Activated CD4-positive, alpha-beta memory T cell treated with anti-CD3 and anti-CD28 coated beads, Interleukin-2, amount 10 ng/mL, durations not matched to agents 7 days and 5 days (primary cell): Measurements from ENCODE around the gene ERFL. TPM values are rescaled to one million over a fixed set of nuclear protein-coding genes. Genes with fewer than 3 reads are reported as not detected.

Experiments used
- CTCF ChIA-PET: fragments of 350-600 bp; sonication (Branson Sonifier 250); formaldehyde crosslinking; loops from one replicate; lab custom pipeline; 2021; ENCODE audit warnings: antibody characterized with exemption, inconsistent platforms; lab: Charles Lee
- POLR2A ChIA-PET: fragments of 350-600 bp; sonication (Branson Sonifier 250); formaldehyde crosslinking; loops from one replicate; lab custom pipeline; 2021; ENCODE audit warnings: antibody characterized with exemption; lab: Charles Lee
- DNase-seq: peaks from one replicate; pipeline ENCODE4 v3.0.0-alpha.2; 2020
- H3K27ac Mint-ChIP-seq: one replicate; pipeline ENCODE4 v1.8.0; 2021; ENCODE audit warnings: mild to moderate bottlenecking, mixed read lengths
- H3K27me3 Mint-ChIP-seq: one replicate; pipeline ENCODE4 v1.8.0; 2021; ENCODE audit warnings: mixed read lengths
- H3K36me3 Mint-ChIP-seq: one replicate; pipeline ENCODE4 v1.8.0; 2021; ENCODE audit warnings: low read depth, mixed read lengths
- H3K4me1 Mint-ChIP-seq: one replicate; pipeline ENCODE4 v1.8.0; 2021; ENCODE audit warnings: mixed read lengths
- H3K4me3 Mint-ChIP-seq: one replicate; pipeline ENCODE4 v1.8.0; 2021; ENCODE audit warnings: mild to moderate bottlenecking, mixed read lengths
- H3K9me3 Mint-ChIP-seq: one replicate; pipeline ENCODE4 v1.8.0; 2021; ENCODE audit warnings: mixed read lengths
- total RNA-seq, 2 experiments: library from RNA; stranded (reverse); gene quantifications; one replicate each; pipeline ENCODE4 v1.2.3, GENCODE V29; 2021

ERFL gene
- total RNA-seq, 2 experiments from 2014 or later, result 1.5 to 1.7 TPM

DNA sequence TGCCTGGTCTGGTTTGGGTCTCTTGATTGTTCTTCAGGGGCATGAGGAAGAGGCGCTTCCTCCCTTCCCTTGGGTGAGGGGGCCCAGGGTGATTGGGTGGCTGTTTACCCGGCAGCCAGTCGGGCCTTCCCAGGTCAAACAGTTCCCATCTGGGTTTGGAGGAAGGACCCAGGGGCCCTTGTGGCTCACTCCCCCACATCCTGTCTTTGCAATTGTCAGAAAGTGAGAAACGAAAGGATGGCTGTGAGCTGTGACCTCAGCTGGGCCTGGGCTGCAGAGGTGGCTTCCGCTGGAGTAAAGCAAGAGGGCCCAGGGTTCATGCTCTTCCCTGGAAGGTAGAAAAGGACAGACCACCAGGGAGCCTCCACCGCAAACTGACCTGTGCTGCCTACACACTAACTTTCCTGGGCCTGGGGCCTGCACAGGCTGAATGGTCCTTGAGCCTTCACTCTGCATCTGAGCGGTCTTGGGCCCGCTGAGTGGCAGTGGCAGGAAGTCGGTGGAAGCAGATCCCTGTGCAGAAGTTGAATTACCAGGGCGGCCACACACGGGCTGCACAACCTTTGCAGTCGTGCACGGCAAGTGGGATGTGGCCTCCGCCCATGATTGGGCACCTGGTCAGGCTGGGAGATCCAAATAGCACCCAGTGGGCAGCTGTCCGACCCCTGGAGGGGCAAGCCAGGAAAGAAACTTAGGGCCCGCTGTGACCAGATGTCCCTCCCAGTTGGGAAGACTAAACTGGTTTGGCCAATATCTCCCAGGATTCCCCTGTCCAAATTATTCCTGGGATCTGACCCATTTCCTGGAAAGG, 56.5 kb downstream of the ERFL start:
- peak; percentile 86 for DNase-seq
- peaks cover 88% of the 10 kb centered on the region for H3K4me1 Mint-ChIP-seq
- H3K36me3 Mint-ChIP-seq, result peaks cover 52% of the 10 kb centered on the region
- no peaks in the 10 kb centered on the region for H3K27me3 Mint-ChIP-seq
- no peaks in the 10 kb centered on the region for H3K9me3 Mint-ChIP-seq
- peak overlapping the region; percentile 38 for H3K4me3 Mint-ChIP-seq
- CTCF ChIA-PET, result interaction anchor here (0.6 to 7.0 kb wide), 13 partner anchors 10 to 1681 kb away, joined by 3 to 95 read pairs (median 6); partner anchors contain the start of genes RABAC1 and RPS19
- POLR2A ChIA-PET, result interaction anchor here (0.6 to 16.1 kb wide), 12 partner anchors 10 to 87 kb away, joined by 3 to 384 read pairs (median 7); partner anchors contain the start of genes ARHGEF1, RABAC1 and RPS19
- peak overlapping the region; percentile 93 for H3K27ac Mint-ChIP-seq

DNA sequence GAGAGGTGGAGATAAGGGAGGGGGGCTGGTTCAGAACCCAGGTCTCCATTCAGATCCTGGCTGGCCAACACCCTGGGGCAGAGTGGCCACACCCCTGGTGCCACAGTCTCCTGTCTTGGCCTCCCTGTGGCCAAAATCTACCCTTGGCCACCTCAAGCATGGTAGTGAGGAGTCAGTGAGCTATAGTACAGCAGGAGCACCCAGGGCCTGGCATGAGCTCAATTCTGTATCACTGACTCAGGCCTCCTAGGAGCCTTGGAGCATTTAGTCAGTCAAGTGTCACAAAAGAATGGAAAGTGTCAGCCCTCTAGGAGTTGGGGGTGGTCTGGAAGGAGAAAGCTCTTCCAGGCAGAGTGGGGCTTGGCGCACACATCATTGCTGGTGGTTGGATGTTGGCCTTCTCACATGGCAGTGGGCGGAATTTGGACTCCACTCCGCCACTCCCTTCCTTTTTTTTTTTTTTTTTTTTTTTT, 57.8 kb downstream of the ERFL start:
- peaks cover 83% of the 10 kb centered on the region for H3K4me1 Mint-ChIP-seq
- ChIA-PET POLR2A (interaction anchor here (0.8 to 16.1 kb wide), 7 partner anchors 9 to 88 kb away, joined by 3 to 384 read pairs (median 26); partner anchors contain the start of genes ARHGEF1, RABAC1 and RPS19), CTCF (interaction anchor here (0.8 to 7.0 kb wide), 7 partner anchors 9 to 81 kb away, joined by 3 to 95 read pairs (median 4); partner anchors contain the start of gene RPS19)
- no peaks in the 10 kb centered on the region for H3K27me3 Mint-ChIP-seq
- H3K36me3 Mint-ChIP-seq, result peaks cover 59% of the 10 kb centered on the region
- H3K4me3 Mint-ChIP-seq, result no peak overlapping the region
- no peak for DNase-seq
- no peaks in the 10 kb centered on the region for H3K9me3 Mint-ChIP-seq
- H3K27ac Mint-ChIP-seq, result peak overlapping the region; percentile 93

DNA sequence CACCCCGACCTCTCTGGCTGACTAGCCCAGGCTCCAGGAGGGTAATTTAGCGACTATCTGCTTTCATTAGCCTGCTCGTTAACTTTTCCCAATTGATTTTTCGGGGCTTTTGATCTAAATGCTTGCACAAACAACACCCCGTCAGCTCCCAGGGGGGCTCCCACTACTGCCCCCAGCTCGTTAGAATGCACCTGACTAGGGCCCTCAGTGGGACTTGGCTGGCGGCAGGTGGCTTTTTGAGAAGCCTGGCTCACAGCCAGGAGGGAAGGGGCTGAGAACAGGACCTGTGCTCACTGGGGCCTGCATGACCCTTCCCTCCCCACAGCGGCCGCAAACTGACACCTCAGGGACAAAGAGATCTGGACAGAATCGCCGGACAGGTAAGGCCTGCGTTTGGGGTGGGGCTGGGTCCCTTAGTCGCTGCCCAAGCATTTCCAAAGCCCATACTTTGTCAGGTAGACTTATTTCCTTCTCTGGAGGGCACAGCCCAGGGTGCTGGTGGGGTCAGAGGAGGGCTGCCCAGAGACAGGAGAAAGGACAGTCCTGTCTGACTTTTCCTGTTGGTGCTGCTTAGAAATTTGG, 58.8 kb downstream of the ERFL start:
- ChIA-PET CTCF (interaction anchor here (0.7 to 7.0 kb wide), 3 partner anchors 8 to 18 kb away, joined by 3 to 82 read pairs (median 4); partner anchors contain the start of gene RPS19), POLR2A (interaction anchor here (5.0 to 16.1 kb wide), 3 partner anchors 8 to 77 kb away, joined by 34 to 384 read pairs (median 223); partner anchors contain the start of genes ARHGEF1 and RPS19)
- Mint-ChIP-seq H3K27me3 (no peaks in the 10 kb centered on the region), H3K27ac (peak overlapping the region; percentile 93), H3K4me3 (no peak overlapping the region), H3K36me3 (peaks cover 67% of the 10 kb centered on the region), H3K4me1 (peaks cover 86% of the 10 kb centered on the region), H3K9me3 (no peaks in the 10 kb centered on the region)
- DNase-seq, result no peak

DNA sequence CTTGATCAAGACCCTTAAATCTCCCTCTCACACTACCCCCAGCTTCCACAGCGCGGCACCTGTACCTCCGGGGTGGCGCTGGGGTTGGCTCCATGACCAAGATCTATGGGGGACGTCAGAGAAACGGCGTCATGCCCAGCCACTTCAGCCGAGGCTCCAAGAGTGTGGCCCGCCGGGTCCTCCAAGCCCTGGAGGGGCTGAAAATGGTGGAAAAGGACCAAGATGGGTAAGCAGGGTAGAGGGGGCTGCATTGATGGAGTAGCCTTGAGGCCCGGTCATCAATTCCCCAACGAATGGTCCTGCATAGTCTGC, 59.3 kb downstream of the ERFL start:
- Mint-ChIP-seq H3K36me3 (peaks cover 72% of the 10 kb centered on the region), H3K9me3 (no peaks in the 10 kb centered on the region), H3K27me3 (no peaks in the 10 kb centered on the region), H3K27ac (peak overlapping the region; percentile 93), H3K4me3 (no peak overlapping the region), H3K4me1 (peaks cover 88% of the 10 kb centered on the region)
- ChIA-PET POLR2A (interaction anchor here (0.9 to 16.1 kb wide), 4 partner anchors 7 to 72 kb away, joined by 3 to 384 read pairs (median 114); partner anchors contain the start of genes ARHGEF1 and RPS19), CTCF (interaction anchor here (0.7 to 1.3 kb wide), 2 partner anchors 9 to 18 kb away, joined by 3 to 4 read pairs; partner anchors contain the start of gene RPS19)
- no peak for DNase-seq

DNA sequence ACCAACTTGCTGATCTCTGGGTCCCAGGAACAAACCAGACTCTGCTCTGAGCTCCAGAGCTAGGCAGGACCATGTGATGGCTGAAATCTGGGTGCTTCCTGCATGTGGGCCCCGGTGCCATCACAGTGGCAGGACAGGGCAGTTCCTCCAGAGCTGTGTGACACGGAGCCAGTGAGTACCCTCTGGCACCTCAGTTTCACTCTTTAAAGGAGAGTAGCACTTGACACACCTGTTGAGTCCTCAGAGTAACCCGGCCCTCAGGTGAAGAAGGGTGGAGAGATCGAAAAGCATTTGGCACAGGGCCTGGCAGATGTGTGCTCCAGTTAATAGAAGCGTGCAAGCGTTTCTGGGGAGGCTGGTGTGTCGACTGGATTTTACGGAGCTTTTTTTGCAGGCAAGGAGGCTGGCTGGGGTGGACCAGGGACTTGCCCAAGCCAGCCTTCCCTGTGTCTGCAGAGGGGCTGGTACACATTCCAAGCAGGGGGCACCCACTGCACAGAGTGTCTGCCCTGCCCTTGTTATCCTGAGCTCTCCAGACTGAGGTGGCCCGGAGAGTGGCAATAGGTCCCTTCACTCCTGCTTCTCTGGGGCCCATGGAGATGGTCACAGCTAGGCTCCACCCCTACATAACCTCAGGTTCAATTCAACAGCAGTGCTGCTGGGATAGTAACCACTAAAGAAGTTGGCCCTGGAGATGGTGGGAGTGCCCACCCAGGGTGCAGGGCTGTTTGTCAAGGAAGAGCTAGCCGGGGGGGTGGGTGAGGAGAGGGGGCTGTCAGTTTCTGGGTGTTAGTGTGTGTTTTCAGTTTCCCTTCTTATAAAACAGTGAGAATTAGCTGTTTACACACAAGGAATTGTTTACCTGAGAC, 59.9 kb downstream of the ERFL start:
- Mint-ChIP-seq H3K4me3 (no peak overlapping the region), H3K36me3 (peaks cover 76% of the 10 kb centered on the region), H3K9me3 (no peaks in the 10 kb centered on the region), H3K27me3 (no peaks in the 10 kb centered on the region), H3K27ac (peak overlapping the region; percentile 93), H3K4me1 (peaks cover 88% of the 10 kb centered on the region)
- ChIA-PET CTCF (interaction anchor here (0.6 to 1.3 kb wide), 3 partner anchors 8 to 82 kb away, joined by 3 to 4 read pairs (median 3); partner anchors contain the start of gene RPS19), POLR2A (interaction anchor here (0.9 to 16.1 kb wide), 4 partner anchors 6 to 73 kb away, joined by 3 to 384 read pairs (median 114); partner anchors contain the start of genes ARHGEF1 and RPS19)
- no peak for DNase-seq

DNA sequence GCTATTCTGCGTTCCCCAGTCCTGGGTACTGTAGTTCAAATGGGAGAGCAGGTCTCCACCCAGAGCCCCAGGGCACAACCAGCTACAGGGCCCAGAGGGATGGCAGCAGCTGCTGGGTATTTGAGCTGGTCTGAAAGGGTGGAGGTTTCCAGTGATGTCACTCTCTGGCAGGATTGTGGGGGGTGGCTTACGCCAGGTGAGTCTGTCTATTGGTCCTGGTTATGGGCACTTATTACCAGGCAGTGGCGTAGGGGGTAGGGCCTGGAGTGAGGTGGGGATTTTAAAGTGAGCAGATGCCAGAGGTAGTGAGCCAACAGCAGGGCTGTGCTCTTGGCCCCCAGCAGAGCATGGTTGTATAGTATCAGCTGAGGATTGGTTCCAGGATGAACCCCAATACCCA, 62.0 kb downstream of the ERFL start:
- Mint-ChIP-seq H3K36me3 (peaks cover 79% of the 10 kb centered on the region), H3K4me3 (no peak overlapping the region), H3K27ac (peak overlapping the region; percentile 58), H3K9me3 (no peaks in the 10 kb centered on the region), H3K27me3 (no peaks in the 10 kb centered on the region), H3K4me1 (peaks cover 88% of the 10 kb centered on the region)
- CTCF ChIA-PET, result interaction anchor here (0.7 to 1.0 kb wide), 2 partner anchors 79 to 86 kb away, joined by 3 to 5 read pairs; no protein-coding TSS in a partner anchor
- POLR2A ChIA-PET, result interaction anchor here (0.5 to 16.1 kb wide), 4 partner anchors 13 to 29 kb away, joined by 3 to 384 read pairs (median 3); partner anchors contain the start of gene ARHGEF1
- DNase-seq, result no peak

DNA sequence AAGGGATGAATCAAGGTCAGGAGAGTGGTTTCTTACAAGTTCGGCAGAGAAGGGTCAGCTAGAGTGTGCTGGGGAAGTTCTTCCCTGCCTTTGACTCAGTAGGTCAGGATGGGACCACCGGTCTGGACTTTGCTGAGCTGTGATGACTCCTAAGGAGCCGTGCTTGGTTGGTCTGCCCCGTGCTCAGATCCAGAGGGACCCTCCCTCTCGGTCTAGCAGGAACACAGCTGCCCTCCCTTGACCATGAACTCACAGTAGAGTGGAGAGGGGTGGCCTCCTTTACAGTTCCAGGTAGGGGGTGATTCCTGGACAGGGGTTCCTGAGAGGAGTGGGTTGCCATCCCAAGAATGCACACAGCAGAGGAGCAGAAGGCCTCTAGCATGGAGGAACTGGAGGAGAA, 63.9 kb downstream of the ERFL start:
- DNase-seq, result no peak
- Mint-ChIP-seq H3K36me3 (peaks cover 72% of the 10 kb centered on the region), H3K4me3 (no peak overlapping the region), H3K27me3 (no peaks in the 10 kb centered on the region), H3K4me1 (peaks cover 76% of the 10 kb centered on the region), H3K27ac (peak overlapping the region; percentile 67), H3K9me3 (no peaks in the 10 kb centered on the region)
- ChIA-PET CTCF (interaction anchor here (0.7 to 1.2 kb wide), 4 partner anchors 9 to 111 kb away, joined by 3 to 5 read pairs (median 4); no protein-coding TSS in a partner anchor), POLR2A (interaction anchor here (0.6 to 16.1 kb wide), 8 partner anchors 9 to 624 kb away, joined by 3 to 384 read pairs (median 4); partner anchors contain the start of genes ARHGEF1 and CD79A)

DNA sequence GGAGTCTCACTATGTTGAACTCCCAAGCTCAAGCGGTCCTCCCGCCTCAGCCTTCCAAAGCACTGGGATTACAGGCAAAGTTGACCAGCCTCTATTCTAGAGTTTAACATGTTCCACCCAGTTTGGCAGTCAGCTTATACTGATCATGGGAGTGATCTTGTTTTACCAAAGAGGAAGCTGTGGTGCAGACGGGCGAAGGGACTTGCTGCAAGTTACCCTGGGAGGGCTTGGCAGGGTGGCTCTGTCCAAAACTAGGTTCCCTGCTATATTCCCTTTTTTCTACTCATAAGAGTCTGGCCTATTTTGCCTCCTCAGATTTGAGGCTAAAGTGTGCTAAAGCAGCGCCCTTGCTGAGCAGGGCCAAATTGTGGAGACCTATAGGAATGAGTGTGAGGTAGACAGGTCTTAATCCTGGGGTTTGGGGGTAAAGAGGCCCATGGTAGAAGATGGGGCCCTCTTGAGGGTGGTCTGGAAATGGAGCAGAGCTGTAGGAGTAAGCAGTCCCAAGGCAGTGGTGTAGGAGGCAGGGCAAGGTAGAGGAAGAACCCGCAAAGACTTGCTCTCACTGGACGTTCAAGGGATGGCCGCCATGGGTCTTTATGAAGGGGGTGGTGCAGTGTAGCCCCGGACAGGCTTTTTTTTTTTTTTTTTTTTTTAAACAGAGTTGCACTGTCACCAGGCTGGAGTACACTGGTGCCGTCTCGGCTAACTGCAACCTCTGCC, 64.9 kb downstream of the ERFL start:
- peaks cover 63% of the 10 kb centered on the region for H3K36me3 Mint-ChIP-seq
- DNase-seq, result no peak
- peak overlapping the region; percentile 81 for H3K27ac Mint-ChIP-seq
- H3K9me3 Mint-ChIP-seq, result no peaks in the 10 kb centered on the region
- peaks cover 71% of the 10 kb centered on the region for H3K4me1 Mint-ChIP-seq
- H3K27me3 Mint-ChIP-seq, result no peaks in the 10 kb centered on the region
- CTCF ChIA-PET, result interaction anchor here (0.7 to 5.4 kb wide), 7 partner anchors 10 to 96 kb away, joined by 3 to 82 read pairs (median 3); partner anchors contain the start of gene RABAC1
- peak overlapping the region; percentile 82 for H3K4me3 Mint-ChIP-seq
- POLR2A ChIA-PET, result interaction anchor here (0.6 to 16.1 kb wide), 8 partner anchors 10 to 625 kb away, joined by 3 to 384 read pairs (median 4); partner anchors contain the start of genes ARHGEF1 and CD79A

DNA sequence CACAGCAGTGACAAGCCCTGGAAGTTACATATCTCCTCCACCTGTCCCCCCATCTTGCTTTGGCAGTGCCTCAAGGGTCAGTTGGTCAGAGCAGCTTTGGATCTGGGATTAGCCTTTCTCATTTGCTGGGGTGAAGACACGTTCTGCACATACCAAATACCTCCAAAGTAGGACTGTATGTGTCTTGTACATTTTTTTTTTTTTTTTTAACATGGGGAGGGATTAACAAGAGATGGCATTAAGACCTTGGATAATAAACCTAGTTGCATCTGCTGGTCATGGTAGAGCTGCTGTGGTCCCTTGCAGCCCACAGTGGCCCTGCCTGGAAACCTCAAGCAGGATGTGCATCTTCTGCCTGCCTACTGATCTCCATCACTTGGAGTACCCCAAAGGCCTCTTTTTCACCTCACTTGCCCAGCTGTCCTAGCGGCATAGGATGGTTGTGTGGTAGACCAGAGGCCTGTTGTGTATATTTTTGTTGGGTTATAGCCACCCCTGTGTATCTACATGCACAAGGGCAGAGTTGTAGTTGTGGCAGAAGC, 65.7 kb downstream of the ERFL start:
- Mint-ChIP-seq H3K27ac (peak overlapping the region; percentile 81), H3K4me1 (peaks cover 62% of the 10 kb centered on the region), H3K27me3 (no peaks in the 10 kb centered on the region), H3K9me3 (no peaks in the 10 kb centered on the region), H3K36me3 (peaks cover 56% of the 10 kb centered on the region), H3K4me3 (peak overlapping the region; percentile 82)
- POLR2A ChIA-PET, result interaction anchor here (1.2 to 16.1 kb wide), 4 partner anchors 11 to 96 kb away, joined by 3 to 384 read pairs (median 114); partner anchors contain the start of genes ARHGEF1 and CD79A
- CTCF ChIA-PET, result interaction anchor here (0.8 to 5.4 kb wide), 6 partner anchors 10 to 97 kb away, joined by 3 to 82 read pairs (median 3); partner anchors contain the start of gene RABAC1
- DNase-seq, result peak; percentile 54

DNA sequence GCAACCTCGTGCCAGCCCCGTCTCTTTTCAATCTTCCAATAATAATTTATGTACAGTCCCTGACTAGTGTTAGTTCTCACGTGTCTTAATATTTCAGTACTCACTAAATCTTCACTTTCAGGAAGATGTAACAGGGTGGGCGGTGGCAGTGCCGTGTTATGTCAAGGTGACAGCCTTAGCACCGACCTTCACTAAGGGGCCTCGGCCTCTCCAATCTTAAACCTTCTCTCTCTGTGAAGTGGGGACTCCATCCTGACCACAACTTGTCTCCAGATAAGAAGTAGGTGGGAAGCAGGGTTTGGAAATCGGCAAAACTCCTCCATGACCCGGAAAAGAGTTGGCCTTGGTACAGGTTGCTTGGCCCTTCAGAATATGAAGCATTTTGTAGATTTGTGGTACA, 66.4 kb downstream of the ERFL start:
- Mint-ChIP-seq H3K9me3 (no peaks in the 10 kb centered on the region), H3K27me3 (no peaks in the 10 kb centered on the region), H3K36me3 (peaks cover 56% of the 10 kb centered on the region), H3K27ac (peak overlapping the region; percentile 81), H3K4me1 (peaks cover 57% of the 10 kb centered on the region), H3K4me3 (peak overlapping the region; percentile 82)
- no peak for DNase-seq
- POLR2A ChIA-PET, result interaction anchor here (1.2 to 16.1 kb wide), 7 partner anchors 11 to 97 kb away, joined by 3 to 384 read pairs (median 33); partner anchors contain the start of genes ARHGEF1, CD79A and RABAC1
- CTCF ChIA-PET, result interaction anchor here (4.4 to 5.4 kb wide), 2 partner anchors 11 to 96 kb away, joined by 32 to 82 read pairs; partner anchors contain the start of gene RABAC1
